AG04450 (cell line): Measurements from ENCODE around the gene BRD9. TPM values are rescaled to one million over a fixed set of nuclear protein-coding genes. Genes with fewer than 3 reads are reported as not detected.
"Not testable (repeated sequence)": the region's sequence is repeated elsewhere in the genome, so short reads cannot be mapped to it uniquely, and the experiment has no call there.

Experiments used
- CTCF ChIA-PET: fragments of 300-600, 350-600 bp; formaldehyde crosslinking; extraction: SDS; loops from one replicate; lab custom pipeline; 2022; ENCODE audit warnings: antibody characterized with exemption, inconsistent platforms; lab: Charles Lee
- POLR2A ChIA-PET: fragments of 350-600 bp; formaldehyde crosslinking; extraction: SDS; loops from one replicate; lab custom pipeline; 2021; ENCODE audit warnings: antibody characterized with exemption, inconsistent platforms; lab: Yijun Ruan, JAX
- DNase-seq: peaks from one replicate; pipeline ENCODE4 v3.0.0-alpha.2; 2011; ENCODE audit warnings: low read depth, low spot score
- H3K27ac ChIP-seq: one replicate; pipeline ENCODE4 v1.5.1; 2012; ENCODE audit warnings: low read depth, low read length, control low read depth
- H3K27me3 ChIP-seq: one replicate; pipeline ENCODE4 v1.6.0; 2012; ENCODE audit warnings: low read length; ENCODE audit not compliant: control insufficient read depth, insufficient read depth
- H3K4me3 ChIP-seq: 2 replicates; pipeline ENCODE4 v1.5.1; 2011; ENCODE audit warnings: mild to moderate bottlenecking, low read depth, low read length, control low read depth
- H3K9me3 ChIP-seq: 2 replicates; pipeline ENCODE4 v1.5.1; 2012; ENCODE audit warnings: low read length; ENCODE audit not compliant: control insufficient read depth, insufficient read depth
- polyA plus RNA-seq: library from polyadenylated mRNA; depleted of rRNA; stranded (reverse); fragments of >200 nt; gene quantifications from 2 replicates; pipeline ENCODE4 v1.2.3, GENCODE V29; 2011
- TF ChIP-seq, protein P1 (sequence below): IDR thresholded peaks from 2 replicates; pipeline ENCODE4 v1.5.1; 2011; ENCODE audit warnings: low read depth, low read length, control low read depth, inconsistent platforms

The BRD9 gene
- polyA plus RNA-seq, 1 experiment = 10.6 TPM

DNA sequence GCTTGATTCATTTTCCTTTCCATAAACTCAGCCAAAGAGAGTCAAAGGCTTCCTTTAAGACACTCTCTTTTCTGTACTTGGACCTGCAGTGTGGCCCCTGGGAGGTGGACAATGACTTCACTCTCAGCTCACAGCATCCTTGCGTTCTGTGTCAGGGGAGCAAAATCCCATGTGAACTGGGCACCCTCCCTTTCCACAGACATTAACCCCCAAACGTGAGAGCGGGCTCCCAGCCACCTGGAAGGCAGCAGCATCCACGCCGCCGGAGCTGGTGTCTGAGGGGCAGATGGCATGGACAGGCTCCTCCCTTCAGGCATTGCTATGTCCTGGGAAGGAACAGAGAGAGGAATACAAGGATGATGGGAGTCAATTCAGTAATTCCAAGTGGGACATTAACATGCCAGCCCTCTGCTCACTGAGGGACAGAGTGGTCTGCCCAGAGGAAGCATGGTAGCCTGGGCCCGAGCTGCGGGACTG is 39.6 kb upstream of the BRD9 start:
- ChIA-PET CTCF (interaction anchor here (1.1 to 2.1 kb wide), 3 partner anchors 8 to 242 kb away, joined by 3 to 8 read pairs (median 5); no protein-coding TSS in a partner anchor), POLR2A (interaction anchor here (1.4 kb wide), 1 partner anchor 25 kb away, joined by 4 read pairs; no protein-coding TSS in a partner anchor)
- peaks cover 25% of the 10 kb centered on the region for H3K27me3 ChIP-seq
- H3K27ac ChIP-seq = no peak overlapping the region
- TF ChIP-seq, protein P1, sequence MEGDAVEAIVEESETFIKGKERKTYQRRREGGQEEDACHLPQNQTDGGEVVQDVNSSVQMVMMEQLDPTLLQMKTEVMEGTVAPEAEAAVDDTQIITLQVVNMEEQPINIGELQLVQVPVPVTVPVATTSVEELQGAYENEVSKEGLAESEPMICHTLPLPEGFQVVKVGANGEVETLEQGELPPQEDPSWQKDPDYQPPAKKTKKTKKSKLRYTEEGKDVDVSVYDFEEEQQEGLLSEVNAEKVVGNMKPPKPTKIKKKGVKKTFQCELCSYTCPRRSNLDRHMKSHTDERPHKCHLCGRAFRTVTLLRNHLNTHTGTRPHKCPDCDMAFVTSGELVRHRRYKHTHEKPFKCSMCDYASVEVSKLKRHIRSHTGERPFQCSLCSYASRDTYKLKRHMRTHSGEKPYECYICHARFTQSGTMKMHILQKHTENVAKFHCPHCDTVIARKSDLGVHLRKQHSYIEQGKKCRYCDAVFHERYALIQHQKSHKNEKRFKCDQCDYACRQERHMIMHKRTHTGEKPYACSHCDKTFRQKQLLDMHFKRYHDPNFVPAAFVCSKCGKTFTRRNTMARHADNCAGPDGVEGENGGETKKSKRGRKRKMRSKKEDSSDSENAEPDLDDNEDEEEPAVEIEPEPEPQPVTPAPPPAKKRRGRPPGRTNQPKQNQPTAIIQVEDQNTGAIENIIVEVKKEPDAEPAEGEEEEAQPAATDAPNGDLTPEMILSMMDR = no peak
- peaks cover 2% of the 10 kb centered on the region; the same call in 1 of the 2 replicates for H3K9me3 ChIP-seq
- no peak for DNase-seq
- H3K4me3 ChIP-seq = no peak overlapping the region

DNA sequence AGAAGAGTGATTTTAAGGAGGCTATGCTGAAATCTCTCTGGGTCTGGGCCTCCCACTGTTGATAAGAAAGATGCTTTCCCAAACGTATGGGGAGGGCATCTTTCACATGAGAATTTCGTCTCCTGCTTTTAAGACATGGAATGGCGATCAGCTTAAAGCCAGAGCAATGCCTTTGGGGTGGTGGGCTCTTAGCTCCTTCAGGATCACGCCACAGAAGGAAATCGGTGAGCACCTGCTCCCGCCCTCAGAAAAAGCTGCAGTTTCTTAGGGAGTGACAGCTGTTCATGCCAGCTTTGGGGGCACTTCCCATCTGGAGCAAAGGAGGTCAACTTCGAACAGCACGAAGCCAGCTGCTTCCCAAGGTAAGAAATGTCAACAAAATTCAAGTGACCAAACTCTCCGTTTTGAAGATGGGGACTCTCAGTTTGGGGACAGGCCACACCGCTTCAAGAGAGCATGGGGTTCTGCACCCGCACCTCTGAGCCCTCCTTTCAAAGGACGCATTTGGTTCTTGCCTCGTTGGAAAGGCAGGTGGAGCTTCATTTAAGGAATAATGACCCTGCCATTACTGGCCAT is 39.1 kb upstream of the BRD9 start:
- Histone ChIP-seq H3K4me3 (no peak overlapping the region), H3K27me3 (peaks cover 29% of the 10 kb centered on the region), H3K27ac (no peak overlapping the region), H3K9me3 (peaks cover 4% of the 10 kb centered on the region; the same call in 1 of the 2 replicates)
- CTCF ChIA-PET = interaction anchor here (1.1 to 2.1 kb wide), 3 partner anchors 8 to 243 kb away, joined by 3 to 8 read pairs (median 5); no protein-coding TSS in a partner anchor
- POLR2A ChIA-PET = interaction anchor here (1.4 kb wide), 1 partner anchor 25 kb away, joined by 4 read pairs; no protein-coding TSS in a partner anchor
- no peak for DNase-seq
- TF ChIP-seq, protein P1 = no peak

DNA sequence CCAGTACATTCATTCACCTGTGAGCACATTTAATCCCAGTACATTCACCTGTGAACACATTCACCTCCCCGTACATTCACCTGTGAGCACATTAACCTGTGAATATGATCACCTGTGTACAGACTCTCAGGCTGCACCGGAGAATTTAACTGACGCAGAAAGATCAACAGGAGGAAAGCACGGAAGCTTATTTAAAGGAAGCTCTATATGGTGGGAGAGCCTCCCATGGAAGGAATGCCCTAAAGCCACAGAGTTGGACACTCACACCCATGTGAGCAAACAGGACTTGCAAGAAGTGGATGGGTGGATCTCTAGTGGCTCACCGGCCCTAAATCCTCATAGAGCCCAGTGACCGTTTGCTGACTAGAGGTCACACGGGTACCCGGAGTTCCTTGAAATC is 38.3 kb upstream of the BRD9 start:
- peaks cover 4% of the 10 kb centered on the region; the same call in 1 of the 2 replicates for H3K9me3 ChIP-seq
- ChIA-PET POLR2A (no interaction called here), CTCF (interaction anchor here (2.1 kb wide), 1 partner anchor 243 kb away, joined by 8 read pairs; no protein-coding TSS in a partner anchor)
- H3K4me3 ChIP-seq = no peak overlapping the region
- no peak for DNase-seq
- peaks cover 33% of the 10 kb centered on the region for H3K27me3 ChIP-seq
- TF ChIP-seq, protein P1 = no peak
- H3K27ac ChIP-seq = no peak overlapping the region

DNA sequence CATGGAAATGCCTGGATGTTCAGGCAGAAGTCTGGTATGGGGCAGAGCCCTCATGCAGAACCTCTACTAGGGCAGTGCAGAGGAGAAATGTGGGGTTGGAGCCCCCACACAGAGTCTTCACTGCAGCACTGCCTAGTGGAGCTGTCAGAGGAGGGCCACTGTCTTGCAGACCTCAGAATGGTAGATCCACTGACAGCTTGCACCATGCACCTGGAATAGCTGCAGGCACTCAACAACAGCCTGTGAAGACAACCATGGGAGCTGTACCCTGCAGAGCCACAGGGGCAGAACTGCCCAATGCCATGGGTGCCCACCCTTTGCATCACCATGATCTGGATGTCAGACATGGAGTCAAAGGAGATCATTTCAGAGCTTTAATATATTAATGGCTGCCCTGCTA is 37.0 kb upstream of the BRD9 start:
- peaks cover 4% of the 10 kb centered on the region; the same call in 1 of the 2 replicates for H3K9me3 ChIP-seq
- H3K27ac ChIP-seq = no peak overlapping the region
- H3K27me3 ChIP-seq = peaks cover 30% of the 10 kb centered on the region
- POLR2A ChIA-PET = no interaction called here
- TF ChIP-seq, protein P1 = no peak
- DNase-seq = no peak
- CTCF ChIA-PET = no interaction called here
- no peak overlapping the region for H3K4me3 ChIP-seq

GRCh38 chr5:929182-929581 is 36.6 kb upstream of the BRD9 start:
- H3K4me3 ChIP-seq, CTCF ChIA-PET, DNase-seq, H3K9me3 ChIP-seq, POLR2A ChIA-PET, H3K27ac ChIP-seq: not testable (repeated sequence)
- H3K27me3 ChIP-seq = peaks cover 30% of the 10 kb centered on the region
